Neural progenitor cell (in vitro differentiated cells): Measurements from ENCODE around the gene PREX1. TPM values are rescaled to one million over a fixed set of nuclear protein-coding genes. Genes with fewer than 3 reads are reported as not detected.

ENCODE experiments used
- DNase-seq: peaks from one replicate; pipeline ENCODE4 v3.0.0-alpha.2; 2016; ENCODE audit warnings: low spot score
- H2AFZ ChIP-seq: fragments of 200-600 bp; sonication (generic); replicated peaks from 2 replicates; pipeline ENCODE4 v1.6.1; 2016; ENCODE audit warnings: antibody characterized with exemption
- H3F3A ChIP-seq: fragments of 200-600 bp; sonication (generic); 2 replicates; pipeline ENCODE4 v1.6.1; 2016; ENCODE audit warnings: antibody characterized with exemption, low read depth
- H3K27ac ChIP-seq: fragments of 200-600 bp; sonication (generic); 2 replicates; pipeline ENCODE4 v1.5.1; 2016; ENCODE audit warnings: mild to moderate bottlenecking
- H3K27me3 ChIP-seq: fragments of 200-600 bp; sonication (generic); 2 replicates; pipeline ENCODE4 v1.6.1; 2016; ENCODE audit warnings: mild to moderate bottlenecking, moderate library complexity
- H3K36me3 ChIP-seq: fragments of 200-600 bp; sonication (generic); 2 replicates; pipeline ENCODE4 v1.5.1; 2016
- H3K4me1 ChIP-seq: fragments of 200-600 bp; sonication (generic); 2 replicates; pipeline ENCODE4 v1.6.1; 2016; ENCODE audit warnings: mixed run types
- H3K4me2 ChIP-seq: fragments of 200-600 bp; sonication (generic); 2 replicates; pipeline ENCODE4 v1.6.1; 2016
- H3K4me3 ChIP-seq: fragments of 200-600 bp; sonication (generic); 2 replicates; pipeline ENCODE4 v1.5.1; 2016
- H3K79me2 ChIP-seq: fragments of 200-600 bp; sonication (generic); 2 replicates; pipeline ENCODE4 v1.6.1; 2016; ENCODE audit warnings: low read depth
- H3K9ac ChIP-seq: fragments of 200-600 bp; sonication (generic); 2 replicates; pipeline ENCODE4 v1.6.1; 2016
- H3K9me3 ChIP-seq: fragments of 200-600 bp; sonication (generic); 2 replicates; pipeline ENCODE4 v1.5.1; 2016; ENCODE audit warnings: low read depth
- H4K20me1 ChIP-seq: fragments of 200-600 bp; sonication (generic); 2 replicates; pipeline ENCODE4 v1.6.1; 2016; ENCODE audit warnings: low read depth
- H3K27ac Mint-ChIP-seq: 3 replicates; pipeline ENCODE4 v1.8.0; 2021; ENCODE audit warnings: mixed read lengths
- H3K27me3 Mint-ChIP-seq: 2 replicates; pipeline ENCODE4 v1.8.0; 2022; ENCODE audit warnings: low read depth, mild to moderate bottlenecking, inconsistent platforms, moderate library complexity, mixed read lengths; ENCODE audit not compliant: insufficient read depth
- H3K36me3 Mint-ChIP-seq: 3 replicates; pipeline ENCODE4 v1.8.0; 2021; ENCODE audit warnings: mixed read lengths
- H3K4me1 Mint-ChIP-seq: 3 replicates; pipeline ENCODE4 v1.8.0; 2021; ENCODE audit warnings: mixed read lengths
- H3K4me3 Mint-ChIP-seq: 3 replicates; pipeline ENCODE4 v1.8.0; 2021; ENCODE audit warnings: mild to moderate bottlenecking, moderate library complexity, mixed read lengths
- H3K9me3 Mint-ChIP-seq: 3 replicates; pipeline ENCODE4 v1.8.0; 2020; ENCODE audit warnings: mixed read lengths
- CTCF ChIP-seq: fragments of 200-600 bp; sonication (generic); IDR thresholded peaks from 2 replicates; pipeline ENCODE4 v1.5.1; 2017; ENCODE audit warnings: antibody characterized with exemption, mild to moderate bottlenecking
- EZH2 ChIP-seq: fragments of 200-600 bp; sonication (generic); IDR thresholded peaks from 2 replicates; pipeline ENCODE4 v1.6.1; 2017; ENCODE audit warnings: antibody characterized with exemption, mild to moderate bottlenecking, moderate library complexity
- EZH2phosphoT487 ChIP-seq: fragments of 200-600 bp; sonication (generic); IDR thresholded peaks from 2 replicates; pipeline ENCODE4 v1.6.1; 2017; ENCODE audit warnings: antibody characterized with exemption
- total RNA-seq: library from RNA; depleted of rRNA; stranded (reverse); fragments of >200 nt; gene quantifications from 2 replicates; pipeline ENCODE4 v1.2.3, GENCODE V29; 2015; ENCODE audit warnings: low replicate concordance

PREX1 gene
- total RNA-seq, 1 donor from 2014 or later = 4.5 TPM

- Histone ChIP-seq H3K4me2 (no peak overlapping the region), H3K27ac (no peak overlapping the region), H3K27me3 (peaks cover 5% of the 10 kb centered on the region), H3K4me1 (peaks cover 30% of the 10 kb centered on the region), H3K9me3 (no peaks in the 10 kb centered on the region), H3K9ac (no peak overlapping the region), H3K4me3 (no peak overlapping the region), H4K20me1 (peaks cover 28% of the 10 kb centered on the region), H2AFZ (no peak overlapping the region), H3F3A (peaks cover 29% of the 10 kb centered on the region), H3K79me2 (no peaks in the 10 kb centered on the region), H3K36me3 (no peaks in the 10 kb centered on the region)
- TF ChIP-seq CTCF (no peak), EZH2phosphoT487 (no peak), EZH2 (no peak)
- Mint-ChIP-seq H3K27ac (peak overlapping the region; percentile 87), H3K4me1 (peaks cover 74% of the 10 kb centered on the region), H3K9me3 (no peaks in the 10 kb centered on the region), H3K27me3 (peaks cover 11% of the 10 kb centered on the region), H3K4me3 (peak overlapping the region; percentile 77), H3K36me3 (peaks cover 10% of the 10 kb centered on the region)
- DNase-seq = no peak
Measured at GRCh38 chr20:48799328-48800105, 28.3 kb downstream of the PREX1 start.

- Histone ChIP-seq H3K9ac (no peak overlapping the region), H3K79me2 (no peaks in the 10 kb centered on the region), H2AFZ (no peak overlapping the region), H3K4me2 (peak overlapping the region; percentile 61), H4K20me1 (peaks cover 28% of the 10 kb centered on the region), H3F3A (peaks cover 39% of the 10 kb centered on the region), H3K36me3 (no peaks in the 10 kb centered on the region), H3K4me3 (no peak overlapping the region), H3K4me1 (peaks cover 42% of the 10 kb centered on the region), H3K27ac (no peak overlapping the region), H3K27me3 (peaks cover 5% of the 10 kb centered on the region), H3K9me3 (no peaks in the 10 kb centered on the region)
- Mint-ChIP-seq H3K27ac (peak overlapping the region; percentile 99), H3K36me3 (peaks cover 9% of the 10 kb centered on the region), H3K4me3 (peak overlapping the region; percentile 75), H3K27me3 (peaks cover 11% of the 10 kb centered on the region), H3K9me3 (no peaks in the 10 kb centered on the region), H3K4me1 (peaks cover 89% of the 10 kb centered on the region)
- peak; percentile 62 for DNase-seq
- TF ChIP-seq EZH2phosphoT487 (no peak), CTCF (no peak), EZH2 (no peak)
Measured at GRCh38 chr20:48797850-48798747, 29.7 kb downstream of the PREX1 start.

GRCh38 chr20:48797275-48797825 is 30.4 kb downstream of the PREX1 start:
- no peaks in the 10 kb centered on the region for H3K9me3 Mint-ChIP-seq
- no peak for TF ChIP-seq EZH2phosphoT487
- TF ChIP-seq EZH2 = no peak
- TF ChIP-seq CTCF = no peak
- Histone ChIP-seq H4K20me1 (peaks cover 28% of the 10 kb centered on the region), H3K79me2 (no peaks in the 10 kb centered on the region), H3F3A (peaks cover 39% of the 10 kb centered on the region), H3K4me2 (peak overlapping the region; percentile 61), H2AFZ (no peak overlapping the region), H3K4me1 (peaks cover 42% of the 10 kb centered on the region), H3K27ac (no peak overlapping the region), H3K4me3 (no peak overlapping the region), H3K27me3 (peaks cover 5% of the 10 kb centered on the region), H3K9ac (no peak overlapping the region), H3K9me3 (no peaks in the 10 kb centered on the region), H3K36me3 (no peaks in the 10 kb centered on the region)
- H3K4me1 Mint-ChIP-seq = peaks cover 94% of the 10 kb centered on the region
- peak overlapping the region; percentile 99 for H3K27ac Mint-ChIP-seq
- H3K27me3 Mint-ChIP-seq = peaks cover 10% of the 10 kb centered on the region
- peak; percentile 21 for DNase-seq
- H3K4me3 Mint-ChIP-seq = peak overlapping the region; percentile 75
- peaks cover 6% of the 10 kb centered on the region for H3K36me3 Mint-ChIP-seq
